ENCODE results near the gene MICAL3.

The MICAL3 gene

DNA sequence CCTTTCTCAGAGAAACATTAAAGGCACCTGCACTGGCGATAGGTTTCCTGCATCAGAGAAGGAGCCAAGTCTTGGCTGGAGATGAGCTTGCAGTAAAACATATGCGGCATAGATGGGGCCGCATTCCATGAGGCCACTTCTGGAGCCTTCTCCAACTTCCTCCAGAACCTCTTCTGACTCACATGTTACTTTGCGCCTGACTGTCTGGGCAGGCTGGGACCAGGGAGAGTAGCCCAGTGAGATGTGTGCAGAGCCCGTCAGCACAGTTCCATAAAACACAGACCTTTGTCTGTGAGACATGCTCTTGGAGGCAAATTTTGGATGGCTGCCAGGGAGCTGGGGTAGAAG is 194.7 kb downstream of the MICAL3 start:
- no peak for DNase-seq

DNA sequence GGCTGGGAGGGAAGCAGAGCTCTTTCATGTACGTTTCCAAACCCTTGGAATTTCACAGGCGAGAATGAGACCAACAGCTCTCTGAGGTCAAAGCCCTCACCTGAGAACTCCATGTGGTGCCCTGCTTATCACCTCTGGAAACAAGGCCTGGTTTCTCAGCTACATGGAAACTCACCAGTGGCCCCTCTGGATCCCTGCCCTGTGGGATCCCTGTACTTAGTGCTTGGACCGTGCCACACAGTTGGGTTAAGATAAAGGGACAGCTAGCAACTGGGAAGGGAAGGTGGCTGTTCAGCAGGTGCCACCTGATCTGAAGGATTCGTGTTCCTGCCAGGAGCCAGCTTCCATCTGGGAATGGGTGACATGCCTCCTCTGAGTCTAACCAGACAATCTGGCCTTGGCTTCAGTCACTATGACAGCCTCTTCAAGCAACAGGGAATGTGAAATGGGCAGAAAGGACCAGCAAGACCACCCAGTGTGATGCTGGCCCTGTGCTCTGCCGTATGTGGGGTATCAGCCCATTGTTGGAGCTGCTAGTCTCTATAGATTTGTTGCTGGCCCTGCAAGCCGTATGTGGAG is 195.8 kb downstream of the MICAL3 start:
- DNase-seq = no peak

DNA sequence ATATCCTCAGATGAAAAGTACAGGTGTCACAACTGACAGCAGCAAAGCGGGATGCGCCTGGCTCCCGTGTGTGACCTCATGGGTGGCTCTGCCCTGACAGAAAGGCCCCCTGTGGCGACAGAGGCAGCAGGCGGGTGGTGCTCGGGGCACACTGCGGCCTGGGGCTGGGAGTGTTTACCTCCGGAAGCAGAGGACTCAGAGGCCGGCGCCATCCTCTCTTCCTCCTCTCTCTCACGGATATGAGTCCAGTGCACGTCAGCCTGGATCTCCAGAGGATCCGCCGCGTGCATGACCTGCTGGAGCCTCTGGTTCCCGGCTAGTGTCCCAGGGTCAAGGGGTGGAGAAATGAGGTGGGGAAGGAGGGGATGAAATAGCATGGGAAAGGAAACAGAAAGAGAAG is 196.9 kb downstream of the MICAL3 start:
- no peak for DNase-seq

DNA sequence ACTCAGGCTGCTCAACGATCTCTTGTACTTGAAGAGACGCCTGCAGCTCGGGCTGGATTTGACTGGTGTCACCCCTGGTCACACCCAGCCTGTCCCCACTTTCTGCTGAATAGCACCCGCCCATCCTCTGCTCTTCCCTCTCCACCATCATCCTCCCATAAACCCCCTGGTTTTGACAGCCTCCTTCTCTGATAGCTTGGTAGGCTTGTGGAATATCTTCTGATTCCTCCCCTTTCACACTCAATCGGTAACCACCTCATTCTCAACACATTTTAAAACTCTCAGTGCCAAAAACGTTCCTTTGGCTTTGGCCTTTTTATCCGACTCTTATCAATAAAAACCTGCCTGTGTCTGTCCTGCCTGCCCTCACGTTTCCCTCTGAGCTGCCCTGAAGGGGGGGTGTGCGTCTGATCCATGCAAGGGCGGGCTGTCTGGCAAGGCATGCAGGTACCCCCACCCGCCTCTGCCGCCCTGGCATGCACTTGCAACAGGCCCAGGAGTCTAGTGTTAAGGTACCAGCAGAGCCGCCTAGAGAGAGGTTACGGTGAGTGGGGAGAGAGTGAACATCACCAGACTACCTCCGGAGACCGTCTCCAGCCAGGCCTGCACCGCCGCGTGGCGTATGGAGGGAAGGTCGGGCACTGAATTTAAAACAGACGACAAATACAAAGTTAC is 198.3 kb downstream of the MICAL3 start:
- no peak for DNase-seq

DNA sequence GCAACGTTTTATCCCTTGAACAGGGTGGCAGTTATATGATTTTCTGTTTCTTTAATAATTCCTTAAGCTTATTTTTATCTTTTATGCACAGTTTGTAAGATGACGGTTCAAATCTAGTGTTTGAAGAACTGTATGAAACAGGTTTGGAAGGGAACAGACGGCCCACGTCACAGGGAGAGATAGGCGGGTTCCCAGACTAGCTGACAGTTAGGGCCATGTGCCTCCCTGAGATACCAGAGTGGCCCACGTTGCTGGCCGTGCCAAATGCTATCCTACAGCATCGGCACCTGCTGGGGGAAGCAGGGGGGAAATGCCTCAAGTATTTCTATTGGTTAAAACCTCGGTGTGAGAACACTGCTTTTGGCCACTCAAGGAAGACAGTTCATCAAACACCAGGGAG is 199.9 kb downstream of the MICAL3 start:
- no peak for DNase-seq

DNA sequence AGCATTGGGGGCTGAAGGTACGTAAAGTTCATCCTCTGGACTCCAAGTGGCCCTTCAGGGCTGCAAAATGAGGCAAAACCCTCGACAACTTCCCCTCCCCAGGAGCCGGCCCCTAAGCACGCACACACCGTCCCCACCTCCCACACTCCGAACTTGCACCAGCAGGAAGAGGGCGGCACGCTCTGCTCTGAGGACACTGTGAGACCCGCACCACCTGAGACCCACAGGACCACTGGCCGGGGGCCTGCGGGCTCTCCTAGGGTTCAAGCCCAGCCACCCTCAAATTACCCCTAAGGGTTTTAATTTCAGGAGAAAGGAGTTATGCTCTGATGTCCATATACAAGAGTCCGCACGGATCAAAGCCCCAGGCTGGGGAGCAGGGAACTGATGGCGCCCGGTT is 200.4 kb downstream of the MICAL3 start:
- DNase-seq = no peak

DNA sequence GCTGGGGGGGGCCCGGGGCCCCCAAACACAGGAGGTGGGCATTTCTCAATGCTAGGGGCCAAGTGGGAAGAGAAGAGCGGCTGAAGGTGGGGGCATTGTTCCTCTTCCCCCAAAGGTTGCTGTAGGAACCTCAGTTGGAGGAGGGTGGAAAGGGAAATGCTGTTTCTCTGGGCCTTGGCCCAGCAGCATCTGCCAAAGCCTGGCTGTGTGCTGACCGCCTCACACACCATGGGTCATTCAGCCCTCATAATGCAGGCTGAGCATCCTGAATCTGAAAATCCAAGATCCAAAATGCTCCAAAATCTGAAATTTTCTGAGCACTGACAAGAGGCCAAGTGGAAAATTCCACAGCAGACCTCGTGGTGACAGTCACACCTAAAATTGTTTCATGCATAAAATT is 201.1 kb downstream of the MICAL3 start:
- no peak for DNase-seq

DNA sequence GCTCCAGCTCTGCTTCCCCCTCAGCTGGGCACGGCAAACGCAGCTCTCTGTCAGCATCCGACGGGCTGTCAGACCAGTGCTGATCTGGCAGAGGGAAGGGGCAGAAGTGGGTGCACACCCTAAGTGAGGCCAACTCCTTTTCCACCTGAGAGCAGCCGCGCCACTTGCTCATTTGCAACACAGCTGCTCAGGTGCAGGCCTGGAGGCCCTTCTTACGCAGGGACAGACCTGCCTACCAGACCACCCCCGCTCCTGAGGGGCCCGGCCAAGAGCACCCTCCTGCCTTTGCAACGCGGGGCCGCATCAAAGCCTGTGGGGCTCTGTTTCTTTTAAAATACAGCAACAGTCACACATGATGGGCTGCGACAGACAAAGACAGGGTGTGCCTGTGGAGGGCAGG is 202.3 kb downstream of the MICAL3 start:
- DNase-seq = no peak

DNA sequence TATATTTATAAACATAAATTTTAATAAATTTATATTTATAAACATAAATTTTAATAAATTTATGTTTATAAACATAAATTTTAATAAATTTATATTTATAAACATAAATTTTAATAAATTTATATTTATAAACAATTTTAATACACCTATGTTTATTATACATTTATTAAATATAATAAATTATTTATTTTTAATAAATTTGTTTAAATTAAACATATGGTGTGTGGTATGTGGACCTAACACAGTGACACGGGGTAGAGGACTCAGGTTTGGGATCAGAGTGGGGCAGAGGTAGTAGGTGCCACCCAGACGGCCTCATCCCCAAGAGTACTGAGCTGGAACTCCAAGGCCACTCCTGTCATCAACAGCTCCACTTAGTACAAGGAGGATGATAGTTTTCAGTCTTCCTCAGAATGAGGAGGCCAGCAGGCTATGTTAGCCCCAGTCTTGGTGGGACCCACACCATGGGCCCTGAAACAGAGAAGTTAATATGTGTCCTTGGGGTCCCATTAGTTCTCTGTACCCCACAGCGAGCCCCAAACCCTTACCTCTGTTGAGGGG is 203.4 kb downstream of the MICAL3 start:
- DNase-seq = no peak

DNA sequence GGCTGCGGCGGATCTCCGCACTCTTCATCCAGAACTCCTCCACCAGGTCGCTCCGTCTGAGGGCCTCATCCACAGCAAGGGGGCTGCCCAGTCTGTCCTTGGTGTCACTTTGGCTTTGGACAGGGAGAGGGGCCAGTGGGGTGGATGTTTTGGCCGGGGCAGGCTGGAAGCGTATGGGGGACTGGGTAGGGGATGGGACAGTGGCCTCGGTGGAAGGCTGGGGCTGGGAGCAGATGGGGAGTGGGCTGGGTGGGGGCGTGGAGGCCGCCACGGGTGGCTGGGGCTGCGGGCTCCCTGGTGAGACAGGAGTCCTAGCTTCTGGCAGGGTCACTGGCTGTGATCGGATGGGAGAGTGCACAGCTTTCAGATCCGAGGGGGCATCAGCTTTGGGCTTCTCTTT is 205.7 kb downstream of the MICAL3 start:
- DNase-seq = no peak

DNA sequence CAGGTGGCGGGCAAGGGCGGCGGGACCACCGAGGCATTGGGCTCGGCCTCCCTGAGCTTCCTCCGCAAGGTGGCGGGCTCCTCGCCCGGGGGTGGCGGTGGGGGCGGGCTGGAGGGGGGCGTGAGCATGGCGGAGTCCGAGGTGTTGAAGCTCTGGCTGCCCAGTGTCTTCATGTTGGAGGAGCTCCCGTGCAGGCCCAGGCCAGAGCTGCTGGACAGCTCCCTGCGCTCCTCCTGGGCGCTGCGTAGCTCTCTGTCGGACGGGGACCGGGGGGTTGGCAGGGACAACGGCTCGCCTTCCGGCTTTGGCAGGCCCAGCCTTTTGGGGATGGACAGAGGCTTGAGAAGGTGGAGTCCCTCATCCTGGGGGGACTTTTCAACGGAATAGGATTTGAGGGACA is 206.2 kb downstream of the MICAL3 start:
- no peak for DNase-seq

DNA sequence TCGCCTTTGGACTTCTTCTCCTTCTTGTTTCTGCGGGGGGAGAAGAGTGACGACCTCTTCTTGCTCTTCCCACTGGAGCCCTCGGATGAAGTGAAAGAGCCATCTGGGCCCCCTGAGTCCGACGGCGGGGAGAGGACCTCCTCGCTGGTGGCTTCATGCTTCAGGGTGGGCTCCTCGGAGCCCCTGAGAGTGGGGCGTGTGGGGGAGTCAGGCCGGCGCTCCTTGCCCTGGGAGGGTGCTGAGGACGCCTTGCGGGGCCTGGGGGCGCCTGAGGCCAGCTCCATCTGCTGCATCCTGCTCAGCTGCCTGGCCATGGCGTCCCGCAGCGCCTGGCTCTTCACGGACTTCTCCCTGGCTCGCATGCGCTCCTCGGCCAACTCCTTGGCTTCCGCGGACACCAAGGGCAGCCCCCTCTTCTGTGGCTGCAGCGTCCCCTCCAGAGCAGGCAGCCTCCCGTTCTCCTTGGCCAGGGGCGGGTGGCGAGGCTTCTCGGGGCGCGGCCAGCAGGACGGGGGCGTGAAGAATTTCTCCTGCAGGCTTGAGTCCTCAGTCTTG is 206.8 kb downstream of the MICAL3 start:
- DNase-seq = no peak

DNA sequence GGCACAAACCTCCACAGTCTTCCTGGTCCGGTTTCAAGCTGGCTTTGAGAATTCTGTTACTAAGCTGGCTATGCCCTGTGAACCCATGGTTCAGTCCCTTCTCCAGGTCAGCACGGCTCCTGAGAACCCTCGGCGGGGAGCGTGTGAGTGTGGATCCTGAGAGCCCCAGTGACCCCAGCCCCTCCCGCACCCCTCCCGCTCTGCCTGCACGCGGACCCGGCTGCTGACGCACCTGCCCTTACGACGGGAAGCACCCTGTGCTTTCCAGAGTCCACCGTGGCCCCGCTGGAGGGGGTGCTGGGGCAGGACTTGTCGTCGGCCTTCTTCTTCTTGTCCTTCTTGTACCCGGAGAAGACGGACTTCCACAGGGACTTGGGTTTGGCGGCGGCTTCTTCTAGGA is 207.3 kb downstream of the MICAL3 start:
- no peak for DNase-seq

DNA sequence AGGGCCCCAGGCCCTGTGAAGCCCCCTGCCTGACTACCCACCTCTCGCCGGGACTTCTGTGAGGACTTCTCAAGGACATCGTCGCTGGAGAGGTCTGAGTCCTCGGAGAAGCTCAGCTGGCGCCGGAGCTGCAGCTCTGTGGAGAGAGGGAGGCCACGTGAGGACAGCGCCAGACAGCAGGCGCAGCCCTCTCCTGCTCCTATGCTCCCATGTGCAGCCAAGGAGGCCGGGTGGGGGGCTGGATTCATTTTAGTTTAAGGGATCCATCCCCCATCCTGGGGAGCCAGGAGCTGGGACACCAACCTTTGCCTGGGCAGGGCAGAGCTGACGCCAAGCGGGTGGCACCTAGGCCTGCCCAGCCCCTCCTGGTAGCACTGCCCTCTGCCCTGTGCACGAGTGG is 207.7 kb downstream of the MICAL3 start:
- no peak for DNase-seq

DNA sequence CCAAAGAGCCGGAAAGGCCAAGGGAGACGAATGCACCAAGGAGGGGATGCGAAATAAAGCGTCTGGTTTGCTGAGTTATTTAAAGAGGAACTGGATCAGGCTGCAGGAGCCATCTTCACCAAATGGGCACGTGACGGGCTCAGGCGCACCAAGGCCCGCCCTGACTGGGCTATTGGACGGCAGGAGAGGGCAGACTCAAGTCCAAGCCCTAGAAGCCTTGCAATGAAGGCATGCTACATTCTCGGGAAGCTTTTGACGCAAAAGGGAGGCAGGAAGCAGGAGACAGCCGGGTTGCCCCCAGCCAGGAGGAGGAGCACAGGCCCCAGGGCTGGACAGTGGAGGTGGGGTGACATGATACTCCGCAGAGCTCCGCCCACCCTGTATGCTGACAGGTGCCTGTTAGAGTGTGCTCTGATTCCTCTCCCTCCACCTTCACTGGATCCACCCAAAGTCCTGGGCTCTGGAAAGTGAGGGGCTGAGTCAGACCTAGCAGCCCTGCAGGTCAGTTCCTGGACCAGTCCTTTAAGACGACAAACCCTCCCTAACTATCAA is 208.6 kb downstream of the MICAL3 start:
- no peak for DNase-seq

DNA sequence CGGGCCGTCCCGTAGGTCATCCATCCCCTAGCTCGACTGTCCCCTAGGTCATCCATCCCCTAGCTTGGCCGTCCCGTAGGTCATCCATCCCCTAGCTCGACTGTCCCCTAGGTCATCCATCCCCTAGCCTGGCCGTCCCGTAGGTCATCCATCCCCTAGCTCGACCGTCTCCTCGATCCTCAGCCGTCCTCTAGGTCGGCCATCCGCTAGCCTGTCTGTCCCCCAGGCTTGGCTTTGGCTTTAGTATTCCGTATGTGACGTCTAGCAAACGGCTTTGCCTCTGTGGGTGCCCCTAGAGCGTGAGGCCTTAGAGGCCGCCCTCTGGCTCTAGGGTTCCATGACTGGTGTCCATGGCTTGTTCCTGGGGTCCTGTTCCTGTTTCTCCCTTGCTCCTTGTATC is 209.5 kb downstream of the MICAL3 start:
- DNase-seq = no peak

DNA sequence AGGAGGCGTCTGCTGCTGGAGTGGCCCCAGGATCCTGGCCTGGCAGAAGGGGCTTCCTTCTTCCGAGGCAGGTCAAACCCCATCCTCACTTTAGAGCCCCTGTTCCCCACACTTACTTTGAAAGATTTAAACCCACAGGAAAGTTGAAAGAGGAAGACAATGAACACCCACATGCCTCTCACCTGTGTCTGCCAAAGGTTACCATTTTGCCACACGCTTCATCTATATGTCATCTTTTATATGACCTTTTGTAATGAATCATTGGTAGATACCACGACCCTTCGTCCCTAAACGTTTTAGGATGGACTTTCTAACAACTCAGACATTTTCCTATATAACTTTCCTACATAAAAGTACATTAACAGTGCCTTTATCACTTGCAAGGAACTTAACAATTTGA is 210.3 kb downstream of the MICAL3 start:
- DNase-seq = no peak

DNA sequence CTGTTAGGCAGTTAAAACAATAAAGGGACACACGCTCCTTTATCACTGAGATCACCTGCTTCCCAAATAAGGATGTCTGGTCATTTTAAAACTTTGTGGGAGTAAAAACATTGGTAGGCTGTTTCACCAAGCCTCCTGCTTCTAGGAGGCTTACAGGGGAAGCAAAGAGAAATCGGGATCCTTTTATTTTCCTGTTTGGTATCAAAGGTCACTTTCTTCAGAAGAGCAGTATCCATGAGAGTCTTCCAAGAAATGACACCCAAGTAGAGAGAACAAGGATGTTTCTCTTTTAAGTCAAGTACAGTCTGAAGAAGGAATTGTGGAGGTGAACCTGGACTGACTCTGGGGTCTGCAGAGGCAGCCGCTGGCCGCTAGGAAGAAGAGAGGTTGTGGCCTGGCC is 213.2 kb downstream of the MICAL3 start:
- no peak for DNase-seq

DNA sequence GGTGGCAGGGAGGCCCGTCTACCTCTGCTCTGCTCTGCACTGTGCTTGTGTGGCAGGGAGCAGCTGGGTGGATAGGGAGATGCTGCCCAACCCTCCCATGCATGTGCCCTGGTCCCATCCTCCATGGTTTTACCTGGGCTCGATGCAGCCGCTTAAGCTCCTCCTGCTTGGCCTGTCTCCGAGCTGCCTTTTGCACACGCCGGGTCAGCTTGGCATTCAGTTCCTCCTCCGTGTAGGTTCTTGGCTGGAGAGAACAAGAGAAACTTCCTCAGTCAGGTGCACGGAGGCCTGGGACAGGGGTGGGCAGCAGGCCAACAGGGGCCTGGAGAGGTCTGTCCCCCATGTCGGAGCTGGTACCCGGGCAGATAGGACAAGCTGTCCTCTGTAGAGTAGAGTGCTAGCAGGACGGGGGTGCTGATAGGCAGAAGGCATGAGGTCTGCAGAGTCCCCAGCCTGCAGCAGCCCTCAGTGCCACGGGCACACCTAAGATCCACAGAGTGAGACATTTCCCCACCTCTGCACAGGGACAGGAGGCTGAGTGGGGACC is 213.7 kb downstream of the MICAL3 start:
- no peak for DNase-seq

DNA sequence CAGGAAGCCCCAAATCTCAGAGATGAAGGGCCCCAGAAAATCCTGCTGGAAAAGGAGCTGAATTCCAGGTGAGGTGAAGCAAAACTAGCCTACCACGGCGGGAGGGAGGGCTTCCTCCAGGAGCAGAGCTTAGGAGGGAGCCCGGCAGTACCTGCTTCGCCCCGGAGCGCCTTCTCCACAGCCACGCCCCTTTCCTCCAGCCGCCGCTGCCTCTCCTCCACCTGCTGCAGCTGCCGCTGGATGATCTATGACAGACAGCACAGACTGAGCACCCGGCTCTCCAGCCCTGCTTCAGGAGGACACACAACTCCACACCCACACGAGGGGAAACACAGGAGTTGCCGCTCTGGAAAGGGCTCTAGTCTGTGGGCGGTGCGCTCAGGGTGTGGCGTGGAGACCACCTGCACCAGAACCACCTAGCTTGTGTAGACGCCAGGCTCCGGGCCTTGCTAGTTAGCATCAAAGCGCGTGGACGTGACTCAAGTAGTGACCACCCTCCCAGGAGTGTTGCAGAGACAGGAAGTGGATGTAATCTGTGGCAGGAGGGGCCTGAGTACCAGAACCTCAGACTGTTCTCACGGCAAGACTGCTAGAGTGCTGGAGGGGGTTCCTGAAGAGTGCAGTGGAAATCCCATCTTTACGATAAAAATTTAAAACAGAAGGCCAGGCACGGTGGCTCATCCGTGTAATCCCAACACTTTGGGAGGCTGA is 215.5 kb downstream of the MICAL3 start:
- no peak for DNase-seq

DNA sequence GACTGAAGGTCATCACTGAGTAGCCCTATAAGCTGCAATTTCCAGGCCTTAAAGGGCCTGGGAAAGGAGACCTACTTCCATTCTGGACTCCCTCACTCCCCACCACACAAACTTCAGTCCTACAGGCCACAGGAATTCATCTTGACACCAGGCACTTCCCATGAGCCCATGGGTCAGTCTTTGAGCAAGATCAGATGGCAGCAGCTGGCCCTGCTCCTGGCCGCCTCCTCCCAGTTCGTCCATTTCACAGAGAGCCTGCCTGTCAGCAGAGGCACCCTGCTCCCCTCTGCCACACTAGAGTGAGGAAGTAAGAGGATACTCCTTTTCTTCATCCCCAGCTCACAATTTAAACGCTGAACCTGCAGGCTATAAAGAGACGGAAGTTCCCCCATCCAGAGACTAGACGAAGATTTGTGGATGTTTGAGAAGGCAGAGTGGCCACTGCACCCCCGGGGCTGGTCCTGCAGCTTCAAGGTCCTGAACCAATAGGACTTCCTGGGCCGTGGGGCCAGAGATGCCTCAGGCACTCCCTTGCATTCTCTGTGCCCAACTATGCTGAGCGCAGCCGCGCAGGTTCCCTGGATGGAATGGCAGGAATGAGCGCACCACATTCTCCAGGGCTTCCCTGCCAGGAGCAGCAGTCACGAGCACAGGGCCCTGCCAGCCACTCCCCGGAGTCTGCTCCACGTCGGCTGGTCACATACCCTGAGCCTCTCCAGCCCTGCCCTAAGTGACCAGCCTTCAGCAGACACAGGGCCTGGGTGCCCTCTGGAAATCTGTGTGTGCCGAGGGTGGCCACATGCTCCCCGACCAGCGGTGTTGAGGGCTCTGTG is 216.6 kb downstream of the MICAL3 start:
- DNase-seq = no peak

DNA sequence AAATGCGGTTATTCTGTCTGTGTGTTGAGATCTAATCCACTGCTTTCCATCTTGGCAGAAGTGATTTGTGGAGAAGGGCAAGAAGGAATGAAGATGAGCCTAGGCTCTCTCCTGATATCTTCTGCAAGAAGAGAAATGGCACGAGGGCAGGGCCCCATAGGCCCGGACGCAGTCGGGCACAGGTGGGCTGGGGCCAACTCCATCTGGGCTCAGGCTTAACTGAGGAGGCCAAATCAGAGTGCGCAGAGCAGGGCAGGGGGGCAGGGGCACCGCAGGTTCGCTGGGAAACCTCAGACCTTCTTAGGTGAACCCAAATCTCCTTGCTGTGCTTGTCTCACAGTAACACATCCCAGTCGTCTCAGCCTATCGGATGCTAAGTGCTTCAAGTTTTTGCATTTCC is 217.3 kb downstream of the MICAL3 start:
- no peak for DNase-seq

DNA sequence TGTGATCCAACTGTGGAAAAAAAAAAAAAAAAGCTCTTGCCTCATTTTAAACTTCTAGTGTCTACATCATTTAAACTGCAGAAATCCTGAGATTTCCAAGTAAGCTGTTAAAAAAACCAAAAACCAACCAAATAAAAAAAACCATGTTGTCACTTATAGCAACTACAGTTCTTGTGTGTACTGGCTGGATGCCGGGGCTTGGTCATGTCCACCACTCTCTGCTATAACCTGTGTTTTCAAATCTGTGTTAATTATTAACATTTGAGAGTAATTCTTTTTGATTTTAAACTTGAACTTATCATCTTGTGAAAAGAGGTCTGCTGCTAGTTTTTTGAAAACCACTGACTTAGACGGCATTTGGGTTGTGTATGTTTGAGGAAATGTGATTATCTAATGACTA is 217.9 kb downstream of the MICAL3 start:
- no peak for DNase-seq
